HL-60/S4 (cell line): ENCODE measurements around the gene YIF1A.
"Not testable (repeated sequence)": the region's sequence is repeated elsewhere in the genome, so short reads cannot be mapped to it uniquely, and the experiment has no call there.

Source experiments
- in situ Hi-C: fragments of 300-500 bp; cut with MboI; formaldehyde crosslinking; loops from 2 replicates; pipeline ENCODE4 v1.14.3; 2022; ENCODE audit warnings: low sequenced_read_pairs

The YIF1A gene

DNA sequence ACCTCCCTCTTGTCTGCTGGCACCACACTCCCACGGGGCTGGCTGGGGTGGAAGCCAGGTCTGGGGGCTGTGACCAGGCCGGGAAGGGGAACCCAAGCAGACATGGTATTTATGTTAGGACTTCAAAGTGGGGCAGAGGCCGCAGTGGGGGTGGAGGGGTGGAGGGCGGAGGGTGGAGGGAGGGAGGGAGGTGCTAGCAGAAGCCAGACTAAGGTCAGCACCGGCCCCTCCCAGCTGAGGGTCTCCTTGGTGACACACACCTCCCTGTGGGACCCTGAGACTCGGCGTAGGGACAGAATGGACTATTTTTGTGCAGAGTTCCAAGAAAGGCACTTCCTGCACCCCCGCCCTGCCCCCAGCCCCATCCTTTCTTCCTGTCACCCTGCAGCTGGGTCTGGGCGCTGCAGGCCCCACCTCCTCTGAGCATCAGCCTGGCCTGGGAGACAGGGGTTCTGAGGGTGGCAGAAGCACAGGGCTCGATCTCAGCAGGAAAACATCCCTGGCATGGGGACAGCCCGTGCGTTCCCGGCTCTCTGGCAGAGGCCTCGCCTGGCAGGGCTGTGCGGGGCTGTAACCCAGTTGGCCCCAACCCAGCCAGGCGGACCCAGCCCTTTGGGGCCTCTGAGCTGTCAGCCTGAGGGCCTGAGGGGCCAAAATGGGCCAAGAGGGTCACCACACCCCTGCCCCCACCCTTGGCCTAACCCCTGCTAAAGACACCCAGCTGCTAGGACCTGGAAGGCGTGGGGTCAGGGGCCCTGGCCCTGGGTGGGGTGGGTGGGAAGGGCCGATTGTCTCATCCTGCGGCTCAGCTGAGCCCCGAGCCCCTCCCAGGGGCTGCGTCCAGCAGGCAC, 37.5 kb upstream of the YIF1A start:
- in situ Hi-C loops, result no loop called here

DNA sequence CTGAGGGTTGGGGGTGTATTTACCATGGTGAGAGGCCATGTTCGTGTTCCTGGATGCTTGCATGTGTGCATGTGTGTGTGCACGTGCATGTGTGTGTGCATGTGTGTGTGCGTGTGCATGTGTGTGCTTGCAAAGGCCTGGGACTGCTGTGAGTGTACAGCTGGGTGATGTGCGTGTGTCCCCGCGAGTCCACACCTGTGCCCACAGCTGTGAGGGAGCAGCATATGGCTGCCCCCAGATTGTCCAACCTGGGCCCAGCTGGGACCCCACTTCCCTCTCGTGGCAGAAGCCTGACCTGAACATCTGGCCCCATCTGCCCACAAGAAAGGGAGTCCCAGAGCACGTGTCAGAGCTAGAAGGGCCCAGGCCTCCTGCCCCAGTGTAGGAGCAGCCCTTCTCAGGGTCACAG, 36.3 kb upstream of the YIF1A start:
- in situ Hi-C loops, result no loop called here

DNA sequence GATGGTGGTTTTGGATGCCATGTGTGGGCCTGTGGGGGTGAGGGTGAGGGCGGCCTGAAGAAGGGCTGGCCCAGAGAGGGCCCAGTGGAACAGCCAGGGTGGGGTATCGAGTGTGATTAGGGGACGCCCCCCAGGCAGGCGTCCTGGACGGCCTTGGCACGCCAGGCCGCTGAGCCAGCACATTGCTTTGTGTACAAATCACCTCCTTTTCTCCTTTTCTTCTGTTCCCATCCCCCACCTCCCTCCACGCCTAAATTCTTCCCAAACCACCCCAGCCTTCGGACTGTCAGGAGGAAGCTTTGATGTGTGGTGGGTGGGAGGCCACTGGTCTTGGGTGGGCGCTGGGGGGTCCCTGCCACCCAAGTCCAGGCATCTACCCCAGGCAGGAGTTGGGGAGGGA, 35.7 kb upstream of the YIF1A start:
- in situ Hi-C loops, result no loop called here

DNA sequence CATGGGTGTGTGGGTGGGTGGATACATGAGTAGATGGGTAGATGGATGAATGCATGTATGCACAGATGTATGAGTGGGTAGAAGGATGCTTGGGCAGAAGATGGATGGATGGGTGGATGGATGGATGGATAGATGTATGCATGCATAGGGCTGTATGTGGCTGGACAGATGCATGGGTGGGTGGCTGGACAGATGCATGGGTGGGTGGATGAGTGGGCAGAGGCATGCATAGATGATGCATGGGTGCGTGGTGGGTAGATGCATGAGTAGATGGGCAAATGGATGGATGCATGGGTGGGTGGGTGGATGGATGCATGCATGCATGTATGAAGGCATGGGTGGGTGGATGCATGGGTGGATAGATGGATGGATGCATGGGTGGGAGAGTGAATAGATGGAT, 34.7 kb upstream of the YIF1A start:
- in situ Hi-C loops, result no loop called here

DNA sequence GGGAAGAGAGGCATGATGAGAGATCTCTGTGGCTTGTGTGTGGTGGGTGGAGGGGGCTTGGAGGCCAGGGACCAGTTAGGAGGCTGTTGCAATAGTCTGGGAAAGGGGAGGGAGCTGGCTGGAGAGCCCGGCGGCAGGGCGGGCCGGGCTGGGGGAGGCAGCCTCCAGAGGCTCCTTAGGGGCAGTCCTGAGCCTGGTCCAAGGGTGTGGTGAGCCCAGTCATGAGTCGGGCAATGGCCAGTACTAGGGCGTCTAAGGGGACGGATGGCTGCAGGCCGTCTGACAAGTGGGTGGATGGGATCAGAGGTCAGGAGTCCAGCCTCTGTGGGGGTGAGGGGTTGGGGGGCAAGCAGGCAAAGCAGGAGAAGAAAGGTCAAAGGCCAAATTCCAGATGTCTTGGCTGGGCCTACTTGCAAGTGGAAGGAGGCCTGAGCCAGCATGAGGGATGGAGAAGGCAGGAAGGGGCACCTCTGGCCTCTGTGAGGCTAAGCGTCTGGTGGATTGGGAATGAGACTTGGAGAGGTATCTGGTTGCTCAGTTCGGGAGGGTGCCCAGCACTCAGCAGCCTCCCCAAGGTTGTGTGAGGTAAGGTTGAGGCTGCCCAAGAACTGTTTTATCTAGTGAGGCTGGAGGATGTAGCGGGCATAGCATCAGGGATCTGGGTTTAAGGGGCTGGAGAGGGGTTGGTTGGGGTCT, 33.9 kb upstream of the YIF1A start:
- in situ Hi-C loops, result no loop called here

DNA sequence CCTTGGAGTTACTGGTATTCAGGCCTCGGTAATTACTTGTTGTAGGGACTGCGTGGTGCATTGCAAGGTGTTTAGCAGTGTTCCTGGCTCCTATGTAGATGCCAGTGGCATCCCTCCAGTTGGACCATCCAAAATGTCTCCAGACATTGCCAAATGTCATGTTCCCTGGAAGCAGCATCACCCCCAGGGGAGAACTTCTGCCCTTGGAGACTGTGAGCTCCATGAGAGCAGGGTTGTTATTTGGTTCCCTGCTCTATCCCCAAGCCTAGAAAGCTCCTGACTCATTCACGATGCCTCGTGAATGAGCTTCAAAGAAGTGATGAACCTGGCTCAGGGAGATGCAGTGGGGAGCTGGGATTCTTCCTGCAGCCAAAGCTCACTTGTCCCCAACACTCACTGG, 32.7 kb upstream of the YIF1A start:
- in situ Hi-C loops, result no loop called here

DNA sequence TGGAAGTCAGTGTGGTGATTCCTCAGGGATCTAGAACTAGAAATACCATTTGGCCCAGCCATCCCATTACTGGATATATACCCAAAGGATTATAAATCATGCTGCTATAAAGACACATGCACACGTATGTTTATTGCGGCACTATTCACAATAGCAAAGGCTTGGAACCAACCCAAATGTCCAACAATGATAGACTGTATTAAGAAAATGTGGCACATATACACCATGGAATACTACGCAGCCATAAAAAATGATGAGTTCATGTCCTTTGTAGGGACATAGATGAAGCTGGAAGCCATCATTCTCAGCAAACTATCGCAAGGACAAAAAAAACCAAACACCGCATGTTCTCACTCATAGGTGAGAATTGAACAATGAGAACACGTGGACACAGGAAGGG, 31.8 kb upstream of the YIF1A start:
- in situ Hi-C loops, result not testable (repeated sequence)

DNA sequence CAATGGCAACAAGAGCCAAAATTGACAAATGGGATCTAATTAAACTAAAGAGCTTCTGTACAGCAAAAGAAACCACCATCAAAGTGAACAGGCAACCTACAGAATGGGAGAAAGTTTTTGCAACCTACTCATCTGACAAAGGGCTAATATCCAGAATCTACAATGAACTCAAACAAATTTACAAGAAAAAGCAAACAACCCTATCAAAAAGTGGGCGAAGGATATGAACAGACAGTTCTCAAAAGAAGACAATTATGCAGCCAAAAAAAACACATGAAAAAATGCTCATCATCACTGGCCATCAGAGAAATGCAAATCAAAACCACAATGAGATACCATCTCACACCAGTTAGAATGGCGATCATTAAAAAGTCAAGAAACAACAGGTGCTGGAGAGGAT, 31.3 kb upstream of the YIF1A start:
- in situ Hi-C loops, result not testable (repeated sequence)

DNA sequence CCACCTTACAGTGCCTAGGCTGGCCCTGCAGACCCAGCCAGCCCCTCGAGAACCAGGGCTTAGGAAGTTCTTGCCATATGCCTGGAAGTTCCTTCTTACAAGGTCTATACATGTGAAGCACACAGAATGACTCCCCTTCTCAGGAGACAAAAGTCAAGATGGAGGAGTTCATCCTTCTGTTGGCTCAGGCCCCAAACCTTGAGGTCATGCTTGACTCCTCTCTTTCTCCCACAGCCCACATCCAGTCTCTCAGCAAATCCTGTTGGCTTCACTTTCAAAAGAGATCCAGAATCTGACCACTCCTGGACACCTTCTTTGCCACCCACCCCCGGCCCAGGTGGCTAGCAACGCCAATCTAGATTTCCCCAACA, 29.6 kb upstream of the YIF1A start:
- in situ Hi-C loops, result no loop called here

DNA sequence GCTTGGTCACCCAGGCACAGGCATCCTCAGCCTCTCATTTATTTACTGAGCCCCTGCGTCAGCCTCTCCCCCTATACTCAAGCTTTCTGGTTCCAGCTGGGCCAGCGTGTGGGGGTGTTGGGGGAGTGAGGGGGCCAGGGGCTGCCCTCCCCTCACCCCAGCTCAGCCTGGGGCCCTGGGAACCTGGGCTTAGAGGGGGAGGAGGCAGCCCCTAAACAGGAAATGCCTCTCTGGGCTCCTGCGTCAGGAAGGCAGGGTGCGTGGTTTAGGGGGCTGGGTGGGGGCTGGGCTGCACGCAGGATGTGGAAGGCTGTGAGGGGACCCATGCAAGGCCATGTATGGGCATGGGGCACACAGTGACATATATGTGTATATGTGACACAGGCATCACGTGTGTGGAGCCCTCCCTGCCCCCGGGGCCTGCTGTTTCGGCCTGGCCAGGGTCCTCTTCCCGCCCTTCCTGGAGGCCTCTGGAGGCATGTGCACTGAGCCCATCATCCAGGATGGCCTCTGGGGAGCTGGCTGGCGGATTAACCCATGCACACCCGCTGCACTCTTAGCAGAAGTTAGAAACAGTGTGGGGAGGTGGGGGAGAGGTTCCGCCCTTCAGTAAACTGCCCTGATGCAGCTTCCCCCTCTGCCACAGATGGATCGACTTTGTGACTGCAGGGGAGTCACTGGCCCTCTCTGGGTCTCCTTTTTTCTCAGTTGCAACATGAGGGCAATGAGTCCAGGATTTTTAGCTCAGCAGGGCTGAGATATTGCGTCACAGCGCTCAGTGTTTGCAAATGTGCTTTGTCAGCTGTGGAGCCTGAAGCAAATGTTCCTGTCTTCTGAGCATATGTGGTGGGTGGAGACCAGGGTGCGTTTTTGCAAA, 29.0 kb upstream of the YIF1A start:
- in situ Hi-C loops, result no loop called here

DNA sequence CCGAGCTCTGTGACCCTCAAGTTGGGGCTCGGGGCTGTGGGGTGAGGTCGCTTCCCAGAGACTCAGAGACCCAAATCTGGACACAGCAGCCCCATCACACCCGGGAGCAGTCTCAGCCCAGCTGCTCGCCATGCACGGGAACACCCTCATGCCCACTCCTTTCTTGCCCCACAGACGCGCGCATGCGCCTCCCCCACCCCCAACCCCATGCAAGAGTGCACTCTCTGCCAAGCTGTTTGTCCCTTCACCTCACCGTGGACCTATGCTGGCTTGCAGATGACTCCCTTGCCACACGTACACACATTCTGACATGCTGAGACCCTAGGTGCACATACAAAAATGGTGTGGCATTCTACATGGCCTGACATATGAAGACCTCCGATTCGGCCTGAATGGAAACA, 28.4 kb upstream of the YIF1A start:
- in situ Hi-C loops, result no loop called here

DNA sequence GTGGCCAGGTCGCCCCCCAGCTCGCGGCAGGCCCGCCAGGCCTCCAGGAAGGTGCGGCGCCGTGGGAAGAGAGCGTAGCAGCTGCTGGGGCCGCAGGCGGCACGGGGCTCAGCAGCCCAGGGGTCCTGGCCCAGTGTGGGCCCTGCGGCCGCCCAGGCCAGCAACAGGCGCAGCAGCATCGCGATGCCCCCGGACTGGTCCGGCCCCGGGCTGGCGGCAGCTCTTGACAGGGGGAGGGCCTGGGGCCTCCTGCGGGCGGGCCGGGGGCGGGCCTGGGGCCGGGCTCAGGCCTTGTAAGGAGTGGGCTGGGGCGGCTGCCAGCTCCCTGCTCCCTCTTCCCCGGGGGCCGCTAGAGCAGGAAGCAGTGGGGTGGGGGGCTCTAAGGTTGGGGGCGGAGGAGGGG, 27.9 kb upstream of the YIF1A start, which contains the start of gene CD248:
TSS of gene CD248 (minus strand) at position 196 of the 403 bp plus-strand sequence. CDS start at position 179, 17 bp downstream.
- in situ Hi-C loops, result no loop called here

DNA sequence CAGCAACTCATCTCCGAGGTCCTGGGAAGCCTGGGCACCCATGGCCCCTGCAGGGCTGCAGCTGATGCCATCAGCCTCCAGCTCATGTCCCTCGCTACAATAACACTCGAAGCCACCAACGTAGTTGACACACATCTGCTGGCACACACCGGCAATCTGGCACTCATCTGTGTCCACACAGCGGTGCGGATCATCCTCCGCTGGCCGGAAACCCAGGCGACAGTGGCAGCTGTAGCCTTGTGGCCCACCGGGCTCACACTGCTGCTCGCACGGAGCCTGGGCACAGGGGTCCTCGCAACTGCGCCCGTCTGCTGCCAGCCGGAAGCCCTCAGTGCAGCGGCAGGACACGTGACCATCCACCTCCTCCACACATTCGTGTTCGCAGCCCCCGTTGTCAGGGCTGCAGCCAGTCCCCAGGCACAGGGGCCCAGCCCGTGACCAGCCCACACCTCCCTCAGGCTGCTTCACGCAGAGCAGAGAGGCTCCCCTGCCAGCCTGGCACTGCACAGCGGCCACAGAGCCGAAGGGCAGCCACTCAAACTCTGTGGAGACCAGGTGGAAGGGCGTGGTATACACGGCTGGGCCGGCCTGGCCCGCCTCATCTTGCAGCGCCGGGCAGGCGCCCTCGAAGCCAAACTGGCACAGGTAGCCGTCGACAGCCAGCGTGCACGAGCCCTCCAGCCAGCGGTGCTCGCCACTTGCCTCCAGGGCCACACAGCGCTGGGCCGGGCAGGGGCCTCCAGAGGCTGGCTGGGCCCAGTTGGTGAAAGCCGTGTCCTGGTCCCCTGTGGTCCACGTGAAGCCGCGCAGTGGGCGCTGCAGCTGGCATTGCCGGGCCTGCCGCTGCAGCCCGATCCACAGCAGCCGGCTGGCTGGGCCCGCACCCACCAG, 27.2 kb upstream of the YIF1A start:
- in situ Hi-C loops, result no loop called here

DNA sequence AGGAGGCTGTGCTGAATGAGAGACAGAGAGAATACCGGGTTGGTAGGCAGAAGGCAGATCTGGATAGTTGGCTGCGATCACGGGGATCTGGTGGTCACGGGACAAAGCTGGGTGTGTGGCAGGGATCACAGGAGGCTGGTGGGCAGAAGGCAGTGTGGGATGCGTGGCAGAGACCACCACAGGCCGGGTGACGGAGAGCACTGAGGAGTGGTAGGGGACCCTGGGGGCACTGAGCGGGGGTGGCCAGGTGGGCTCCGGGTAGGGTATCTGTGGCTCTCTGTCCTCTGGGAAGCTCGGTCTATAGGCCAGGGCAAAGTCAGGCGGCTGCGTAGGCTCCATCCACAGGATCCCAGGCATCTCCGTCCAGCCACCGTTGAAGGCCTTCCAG, 26.5 kb upstream of the YIF1A start:
- in situ Hi-C loops, result no loop called here

DNA sequence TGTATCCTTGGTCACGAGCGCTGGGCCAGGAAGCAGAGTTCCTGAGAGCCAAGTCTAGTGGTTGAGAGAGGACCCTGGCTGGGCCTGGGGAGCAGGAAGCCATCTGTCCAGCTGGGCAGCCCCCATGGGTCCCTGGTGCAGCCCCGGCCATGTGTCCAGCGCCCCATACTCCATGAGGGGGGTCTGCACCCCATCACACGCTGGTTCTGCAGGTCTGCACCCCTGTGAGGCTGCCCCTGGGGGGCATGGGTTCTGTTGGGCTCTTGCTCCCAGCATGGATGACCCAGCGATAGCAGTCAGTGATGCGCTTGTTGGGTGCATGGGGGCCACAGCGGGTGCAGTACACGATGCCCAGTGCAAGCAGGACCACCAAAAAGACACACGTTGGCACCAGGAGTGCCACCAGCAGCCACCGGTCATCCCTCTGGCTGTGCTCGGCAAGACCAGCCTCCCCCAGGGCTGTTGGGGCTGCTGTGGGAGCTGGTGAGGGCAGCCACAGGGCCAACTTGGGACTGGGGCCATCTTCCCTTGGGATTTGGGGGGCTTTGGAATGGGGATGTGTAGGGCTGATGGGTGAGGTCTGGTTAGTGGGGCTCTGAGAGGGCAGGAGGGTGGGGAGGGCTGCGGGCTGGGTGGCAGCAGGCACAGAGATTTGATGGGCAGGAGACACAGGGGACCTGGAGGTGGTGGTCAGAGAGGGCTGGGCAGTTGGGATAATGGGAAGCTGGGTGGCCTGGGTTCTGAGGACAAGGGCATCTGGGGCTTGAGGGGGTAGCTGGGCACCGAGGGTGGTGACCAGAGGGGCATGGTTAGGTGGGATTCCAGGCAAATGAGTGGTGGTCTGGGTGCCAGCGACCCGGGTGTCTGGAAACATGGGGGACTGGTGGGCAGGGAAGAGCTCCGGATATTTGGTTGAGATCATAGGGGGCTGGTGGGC, 25.9 kb upstream of the YIF1A start:
- in situ Hi-C loops, result no loop called here

DNA sequence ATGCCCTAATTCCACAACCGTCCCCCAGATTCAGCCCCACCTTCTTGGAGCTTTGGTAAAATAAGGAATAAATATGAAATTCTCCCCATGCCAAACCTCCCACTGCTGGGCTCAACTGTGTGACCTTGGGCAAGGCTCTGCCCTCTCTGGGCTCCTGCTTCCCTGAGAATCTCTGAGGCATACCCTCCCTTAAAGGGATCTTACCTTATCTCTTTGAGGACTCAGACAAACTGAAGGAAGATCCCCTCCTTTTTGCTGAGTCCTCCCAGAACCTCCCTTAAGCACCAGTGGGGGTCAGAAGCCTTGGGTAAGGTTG, 25.2 kb upstream of the YIF1A start:
- in situ Hi-C loops, result no loop called here

DNA sequence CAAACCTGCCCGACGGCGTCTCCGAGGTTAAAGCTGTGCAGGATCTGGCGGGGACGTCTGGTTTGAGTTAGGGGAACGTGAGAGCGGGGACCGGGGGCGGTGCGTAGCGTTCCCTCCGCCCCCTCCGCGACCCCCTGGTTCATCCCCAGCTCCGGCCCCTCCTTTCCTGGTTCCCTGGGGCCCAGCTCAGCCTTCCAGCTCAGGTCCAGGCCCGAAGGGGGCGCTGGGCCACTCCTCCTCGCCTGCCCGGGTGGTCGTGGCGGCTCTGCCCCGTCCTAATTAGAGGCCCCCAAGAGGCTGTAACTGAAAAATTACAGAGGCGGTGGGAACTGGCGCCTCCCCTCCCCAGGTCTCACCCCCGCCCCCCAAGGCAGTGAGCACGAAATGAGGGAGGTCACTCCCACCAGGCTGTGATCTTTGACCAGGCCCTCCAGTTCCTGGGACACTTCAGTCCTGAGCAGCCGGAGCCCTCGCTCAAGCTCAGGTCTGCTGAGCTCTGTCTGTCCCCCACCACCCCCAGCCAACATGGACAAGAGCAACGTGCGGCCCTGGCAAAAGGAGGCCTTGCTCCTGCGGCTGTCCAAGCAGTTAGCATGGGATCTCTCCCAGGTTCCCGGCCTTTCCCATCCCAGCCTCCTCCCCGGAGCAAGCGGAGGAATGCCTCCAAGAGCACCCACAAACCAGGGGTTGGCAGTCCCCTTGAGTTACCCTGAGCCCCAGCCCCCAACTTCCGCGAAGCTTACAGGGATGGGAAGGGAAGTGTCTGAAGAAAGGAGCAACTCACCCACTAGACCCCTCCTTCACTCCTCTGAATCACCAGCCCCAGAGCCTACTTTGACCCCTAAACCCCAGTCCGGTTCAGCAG, 24.6 kb upstream of the YIF1A start:
- in situ Hi-C loops, result no loop called here

DNA sequence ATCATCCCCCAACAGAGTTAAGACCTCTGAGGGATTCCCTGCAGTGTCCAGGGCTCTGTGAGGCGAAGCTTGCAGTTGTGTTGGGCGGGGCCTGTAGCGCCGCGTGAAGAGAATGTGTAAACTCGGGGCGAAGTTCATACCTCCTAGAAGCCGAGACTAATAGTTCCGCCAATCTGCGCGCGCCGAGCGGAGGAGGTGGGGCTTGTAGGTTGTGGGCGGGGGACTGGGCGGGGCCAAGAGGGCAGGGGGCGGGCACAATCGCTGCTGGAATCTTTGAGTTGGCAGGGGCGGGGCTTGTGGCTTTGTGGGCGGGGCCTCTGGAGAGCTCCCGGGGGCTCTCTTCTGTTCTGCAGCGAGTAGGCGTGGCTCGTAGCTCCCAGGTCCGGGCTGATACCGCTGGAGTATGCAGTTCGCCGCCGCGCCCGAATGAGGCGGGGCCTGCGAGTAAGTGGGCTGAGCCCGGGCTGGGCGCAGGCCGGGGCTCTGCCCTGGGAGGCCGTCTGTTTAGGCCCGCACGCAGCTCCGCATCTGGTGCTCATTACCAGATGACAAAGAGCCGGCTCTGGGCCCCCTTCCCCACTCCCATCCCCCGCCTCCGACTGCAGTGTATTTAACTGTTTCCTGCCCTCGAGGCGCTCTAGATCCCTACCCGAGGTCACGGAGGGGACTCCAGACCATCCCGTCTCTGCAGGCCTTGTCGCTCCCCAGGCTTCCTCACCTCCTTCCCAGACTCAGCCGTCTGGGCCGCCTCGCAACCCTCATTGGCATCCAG, 23.8 kb upstream of the YIF1A start:
- in situ Hi-C loops, result no loop called here
